HG03097 (cell line): ENCODE measurements around the gene KDM5D.

Source experiments
- ATAC-seq: cut with Tn5 transposase; IDR thresholded peaks from one replicate; pipeline ENCODE4 v1.9.1; 2021; ENCODE audit not compliant: unreplicated experiment, low FRiP score

The KDM5D gene

DNA sequence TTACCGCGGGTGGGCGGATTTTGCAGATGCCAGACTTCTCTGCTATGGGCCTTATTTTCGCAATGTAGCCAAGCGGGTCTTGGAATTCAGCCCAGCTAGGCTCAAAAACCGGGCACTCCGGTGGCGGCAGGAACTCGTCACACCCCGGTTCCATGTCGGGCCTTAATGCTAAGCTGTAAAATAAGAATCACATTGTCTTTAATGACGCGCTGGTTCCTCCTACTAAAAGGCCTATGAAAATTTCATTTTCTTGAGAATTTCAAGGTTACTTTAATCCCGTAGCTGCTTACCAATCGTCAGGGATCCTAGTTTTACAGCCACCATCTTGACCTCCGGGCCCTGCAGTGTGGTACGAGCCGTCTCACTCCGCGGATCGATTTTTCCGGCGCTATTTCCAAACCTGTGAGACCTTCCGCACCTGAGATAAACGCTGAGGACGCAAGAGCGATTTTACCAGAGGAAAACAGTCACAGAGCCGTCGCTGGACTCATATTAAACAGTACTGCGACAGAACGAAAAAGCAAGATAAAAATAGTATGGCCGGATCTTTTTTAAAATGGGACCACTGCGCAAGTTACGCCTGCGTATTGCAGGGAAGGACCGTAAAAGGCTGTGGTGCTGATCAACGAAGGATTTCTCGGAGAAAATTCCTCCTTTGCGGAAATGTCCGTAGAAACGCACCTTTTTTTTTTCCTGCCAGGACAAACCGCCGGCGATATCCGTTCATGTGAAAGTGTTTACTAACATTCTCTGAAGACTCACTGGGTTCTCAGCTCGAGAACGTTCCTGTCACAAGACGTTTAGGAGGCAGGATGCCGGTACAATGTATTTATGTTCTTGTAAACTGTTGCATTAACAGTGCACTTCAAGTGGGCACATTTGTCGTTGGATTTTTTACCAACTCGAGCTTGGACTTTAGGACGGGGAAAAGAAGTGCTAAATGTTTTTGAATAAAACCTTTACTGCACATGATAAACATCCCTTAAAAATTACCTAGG is at the start of gene KDM5D:
KDM5D (minus strand) TSS at position 346 of the 998 bp plus-strand sequence; CDS start at position 154, 192 bp downstream.
- ATAC-seq: no peak

DNA sequence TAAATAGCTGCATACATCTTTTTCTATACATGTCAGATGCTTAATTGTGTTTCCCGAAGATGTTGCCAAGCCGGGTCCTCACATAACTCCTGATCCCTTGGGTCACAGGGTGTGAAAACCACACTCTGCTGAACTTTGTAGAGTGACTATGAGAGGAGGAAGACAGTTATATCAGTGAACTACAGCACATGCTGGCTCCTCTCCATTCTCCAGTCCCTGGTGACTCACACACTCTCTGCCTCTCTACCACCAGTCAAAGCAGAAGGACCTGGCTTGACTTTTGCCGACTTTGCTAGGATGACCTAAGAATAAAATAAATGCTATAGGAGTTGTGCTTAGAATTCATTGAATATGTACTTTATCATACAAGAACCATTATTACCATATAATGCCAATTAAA is 23.8 kb upstream of the KDM5D start:
- no peak for ATAC-seq

- no peak for ATAC-seq
Measured at GRCh38 chrY:19743331-19743730, 1.2 kb downstream of the KDM5D start.

DNA sequence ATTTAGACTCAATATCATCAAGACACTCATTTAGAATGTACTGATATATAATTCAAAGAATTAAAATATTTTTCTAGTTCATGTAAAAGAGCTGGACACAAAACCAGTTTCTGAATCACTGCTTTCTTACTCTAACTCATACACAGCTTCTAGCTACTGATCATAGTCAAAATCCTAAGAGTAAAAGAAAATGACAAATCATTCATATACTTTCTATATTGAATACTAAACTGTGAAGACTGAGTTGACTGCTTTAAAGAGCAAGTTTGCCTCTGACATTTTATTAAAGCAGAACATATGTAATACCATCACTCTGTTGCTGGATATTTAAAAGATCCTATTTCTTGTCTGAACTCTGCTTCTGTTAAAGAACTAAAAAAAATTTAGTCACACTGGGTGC is 2.4 kb downstream of the KDM5D start:
- ATAC-seq: no peak

DNA sequence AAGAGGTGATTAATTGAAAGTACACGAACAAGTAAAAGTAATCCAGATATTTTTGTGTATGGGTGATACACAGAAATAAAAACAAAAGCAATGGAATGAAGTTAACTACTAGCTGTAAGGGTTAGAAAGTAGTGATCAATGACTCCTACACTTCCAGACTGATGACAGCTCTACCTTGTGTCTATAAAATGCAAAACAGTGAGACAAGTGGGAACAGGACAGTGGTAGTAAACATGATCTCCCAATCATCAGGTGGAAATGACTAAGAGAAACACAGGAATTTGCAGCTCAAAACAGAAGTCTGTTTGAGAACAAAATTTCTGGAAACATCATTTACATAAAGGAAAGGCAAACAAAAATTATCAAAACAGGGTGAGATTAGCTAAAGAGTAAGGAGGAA is 10.1 kb downstream of the KDM5D start:
- ATAC-seq: no peak

GRCh38 chrY:19717950-19718349 is 26.6 kb downstream of the KDM5D start:
- no peak for ATAC-seq

DNA sequence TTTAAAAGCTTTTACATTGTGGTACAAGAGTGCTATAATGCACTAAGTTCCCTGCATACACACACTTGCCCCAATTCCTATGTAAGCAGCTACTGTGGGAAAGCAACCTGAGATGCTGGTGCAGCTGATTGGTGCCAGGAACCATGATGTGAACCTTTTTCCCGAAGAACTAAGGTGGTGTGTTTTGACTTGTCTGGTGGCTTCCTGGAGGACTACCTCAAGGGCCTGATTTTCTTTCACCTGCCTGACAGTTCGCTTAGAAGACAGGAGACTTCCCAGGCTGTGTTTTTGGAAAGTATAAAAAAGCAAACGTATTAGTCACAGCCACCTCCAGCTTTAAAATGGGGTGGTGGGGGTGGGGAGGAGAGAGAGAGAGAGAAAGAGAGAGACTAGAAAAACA is 27.4 kb downstream of the KDM5D start:
- no peak for ATAC-seq

GRCh38 chrY:19715226-19715625 is 29.3 kb downstream of the KDM5D start:
- ATAC-seq: no peak

DNA sequence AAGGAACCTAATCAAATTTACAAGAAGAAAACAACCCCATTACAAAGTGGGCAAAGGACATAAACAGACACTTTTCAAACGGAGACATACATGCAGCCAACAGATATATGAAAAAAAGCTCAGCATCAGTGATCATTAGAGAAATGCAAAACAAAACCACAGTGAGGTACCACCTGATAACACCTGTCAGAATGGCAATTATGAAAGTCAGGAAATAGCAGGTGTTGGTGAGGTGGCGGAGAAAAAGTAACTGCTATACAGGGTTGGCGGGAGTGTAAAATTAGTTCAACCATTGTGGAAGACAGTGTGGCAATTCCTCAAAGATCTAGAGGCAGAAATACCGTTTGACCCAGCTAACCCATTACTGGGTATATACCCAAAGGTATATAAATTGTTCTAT is 31.1 kb downstream of the KDM5D start:
- ATAC-seq: no peak

DNA sequence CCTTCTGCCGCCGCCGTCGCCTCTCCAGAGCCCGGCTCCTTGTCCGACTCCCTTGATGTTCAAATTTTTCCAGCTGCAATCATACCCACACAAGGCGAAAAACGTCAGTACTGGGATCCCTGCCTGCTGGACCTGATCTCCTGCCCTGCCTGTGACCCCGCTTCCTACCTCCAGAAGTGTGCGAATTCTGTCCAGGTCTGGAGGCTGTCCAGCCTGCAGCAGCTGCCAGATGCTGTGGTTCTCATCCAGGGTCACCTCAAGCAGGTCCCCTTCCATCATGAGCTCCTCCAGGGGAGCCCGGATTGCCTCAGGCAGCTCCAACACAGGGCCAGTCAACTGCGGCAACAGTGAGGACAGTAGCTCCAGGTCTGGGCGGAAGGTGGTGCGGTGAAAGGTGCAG is 38.3 kb downstream of the KDM5D start:
- no peak for ATAC-seq

GRCh38 chrY:19698495-19698894 is 46.0 kb downstream of the KDM5D start:
- ATAC-seq: no peak

- ATAC-seq: no peak
Measured at GRCh38 chrY:19680821-19681220, 63.7 kb downstream of the KDM5D start.
